NCI-H2107 (cell line): Measurements from ENCODE around the gene SLC9A1.

ENCODE experiments used
- DNase-seq: peaks from one replicate; lab custom pipeline; 2025; lab: John Stamatoyannopoulos, UW

Gene SLC9A1

GRCh38 chr1:27150641-27151040 lies 4.3 kb downstream of the SLC9A1 start:
- DNase-seq: no peak

GRCh38 chr1:27150183-27150582 lies 4.7 kb downstream of the SLC9A1 start:
- DNase-seq: no peak

DNA sequence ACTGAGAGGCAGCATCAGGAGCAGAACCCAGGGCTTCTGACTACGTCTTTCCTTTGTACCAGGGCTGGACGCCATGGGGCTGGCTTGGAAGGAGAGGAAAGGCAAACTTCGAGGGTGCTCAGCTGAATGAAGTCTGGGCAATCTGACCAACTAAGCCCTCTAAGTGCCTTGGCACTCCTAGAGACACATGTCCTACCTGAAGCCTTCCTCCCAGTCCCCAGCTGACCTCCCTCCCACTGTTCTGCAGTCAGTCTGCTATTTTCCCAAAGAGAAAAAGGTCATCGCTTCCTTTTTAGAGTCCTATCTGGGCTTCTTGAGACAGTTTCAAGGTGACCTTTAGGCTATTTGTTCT lies 5.2 kb downstream of the SLC9A1 start:
- no peak for DNase-seq

DNA sequence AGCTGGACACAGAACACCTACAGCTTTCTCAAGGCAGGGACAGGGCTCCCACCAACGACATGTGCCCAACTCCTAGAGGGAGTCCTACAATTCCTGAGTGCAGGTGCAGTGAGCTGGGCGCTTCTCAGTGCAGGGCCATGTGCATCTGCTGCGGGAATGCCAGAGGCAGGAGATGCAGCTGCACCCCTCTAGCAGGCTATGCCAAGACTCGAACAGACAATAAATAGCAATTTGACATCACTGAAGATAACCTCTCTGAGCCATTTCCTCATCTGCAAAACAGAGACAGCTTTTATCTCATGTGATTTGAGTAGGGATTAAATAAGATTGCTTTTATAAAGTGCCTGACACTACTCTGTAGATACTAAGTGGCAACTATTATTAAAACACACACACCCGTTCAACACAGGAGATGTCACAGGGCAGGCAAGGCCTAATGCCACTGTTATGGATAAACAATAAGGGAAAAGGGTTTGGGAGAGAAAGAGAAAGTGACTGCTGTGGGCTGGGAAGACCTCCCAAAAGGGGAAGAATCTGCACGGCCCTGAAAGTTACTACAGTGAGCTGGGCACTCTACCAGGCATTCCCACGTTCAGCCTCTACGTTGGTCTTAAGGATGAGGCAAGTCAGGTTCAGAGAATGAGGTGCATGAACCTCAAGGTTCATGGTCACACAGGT lies 5.7 kb downstream of the SLC9A1 start:
- no peak for DNase-seq

DNA sequence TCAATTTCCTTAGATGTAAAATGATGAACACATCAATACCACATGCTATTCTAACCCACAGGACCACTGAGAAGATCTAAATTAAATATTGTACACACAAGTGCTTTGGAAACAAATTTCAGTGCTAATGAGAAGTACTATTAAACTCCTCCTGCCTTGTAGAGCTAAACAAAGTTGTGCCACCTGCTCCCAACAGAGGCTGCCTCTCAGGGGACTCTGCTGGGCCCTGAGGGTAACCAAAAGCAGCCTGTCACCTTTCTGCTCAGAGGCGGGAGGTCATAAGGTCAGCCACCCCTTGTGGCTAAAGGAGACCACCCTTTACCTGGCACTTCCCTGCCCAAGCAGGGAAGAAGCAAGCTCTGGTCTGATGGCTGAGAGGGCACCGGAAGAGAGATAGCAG lies 6.3 kb downstream of the SLC9A1 start:
- DNase-seq: no peak

- no peak for DNase-seq
Observed at GRCh38 chr1:27147842-27148518, 6.9 kb downstream of the SLC9A1 start.

- no peak for DNase-seq
Observed at GRCh38 chr1:27145934-27146354, 9.0 kb downstream of the SLC9A1 start.

DNA sequence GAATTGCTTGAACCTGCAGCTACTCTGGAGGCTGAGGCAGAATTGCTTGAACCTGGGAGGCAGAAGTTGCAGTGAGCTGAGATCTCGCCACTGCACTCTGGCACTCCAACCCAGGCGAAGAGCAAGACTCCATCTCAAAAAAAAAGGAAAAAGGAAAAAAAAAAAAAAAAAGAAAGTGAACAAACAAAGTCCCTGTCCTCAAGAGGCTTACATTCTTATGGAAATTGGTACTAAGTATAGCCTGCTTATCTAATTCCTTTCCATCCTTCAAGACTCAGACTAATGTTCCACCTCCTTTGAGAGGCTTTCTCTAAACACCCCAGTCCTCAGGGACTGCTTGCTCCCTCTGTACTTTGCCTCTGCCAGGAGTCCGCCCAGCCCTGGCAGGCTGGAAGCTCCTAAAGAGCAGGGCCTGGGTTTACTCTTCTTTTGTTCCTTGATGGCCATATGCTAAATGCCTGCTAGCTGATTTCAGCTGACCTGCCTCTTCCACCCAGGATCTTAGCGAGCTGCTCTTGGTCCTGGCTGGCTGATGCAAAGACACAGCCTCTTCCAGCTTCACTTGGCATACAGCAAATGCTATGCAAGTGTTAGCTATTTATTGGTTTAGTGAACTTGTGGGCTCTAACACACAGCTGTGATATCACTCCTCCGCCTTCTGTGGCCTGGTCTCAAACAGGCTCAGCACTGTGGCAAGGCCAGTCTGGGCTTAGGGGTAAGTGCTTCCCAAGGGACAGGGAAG lies 9.8 kb downstream of the SLC9A1 start:
- no peak for DNase-seq

GRCh38 chr1:27144049-27144748 lies 10.7 kb downstream of the SLC9A1 start:
- no peak for DNase-seq

DNA sequence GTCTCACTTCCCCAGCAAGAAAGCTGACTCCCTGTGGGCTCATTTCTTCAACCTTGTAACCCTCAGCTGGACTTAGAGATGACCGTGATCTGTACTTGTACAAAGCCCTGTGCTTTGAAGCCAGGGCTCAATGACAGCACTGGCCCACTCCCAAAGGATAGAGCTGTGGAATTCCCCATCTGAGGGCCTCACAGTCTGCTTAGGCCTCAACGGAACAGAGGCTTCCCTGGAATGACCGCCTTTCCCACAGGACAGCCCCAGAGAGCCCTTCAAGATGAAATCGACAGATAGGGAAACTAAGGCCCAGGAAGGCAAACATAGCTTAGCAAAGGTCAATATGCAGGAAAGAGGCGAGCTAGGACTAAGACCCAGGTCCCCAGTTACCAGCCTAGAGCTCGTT lies 11.5 kb downstream of the SLC9A1 start:
- no peak for DNase-seq

DNA sequence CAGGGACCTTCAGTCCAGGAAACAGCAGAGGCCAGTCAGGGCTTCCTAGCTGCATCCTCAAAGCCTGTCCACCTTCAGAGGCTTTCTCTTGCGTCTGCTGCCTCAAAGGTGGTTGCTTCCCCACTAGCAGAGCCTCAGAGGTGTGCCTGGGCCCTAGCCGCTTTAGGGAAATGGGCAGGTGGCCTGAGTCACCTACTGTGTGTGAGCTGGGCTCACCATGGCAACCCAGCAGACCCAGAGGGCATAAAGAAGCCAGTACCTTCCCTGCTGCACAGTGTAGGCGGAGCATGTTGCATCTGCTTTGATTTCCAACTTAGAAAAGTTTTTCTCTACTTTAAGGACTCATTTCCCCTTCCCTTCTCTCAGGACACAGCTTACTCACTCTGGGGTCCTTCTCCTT lies 12.5 kb downstream of the SLC9A1 start:
- no peak for DNase-seq

DNA sequence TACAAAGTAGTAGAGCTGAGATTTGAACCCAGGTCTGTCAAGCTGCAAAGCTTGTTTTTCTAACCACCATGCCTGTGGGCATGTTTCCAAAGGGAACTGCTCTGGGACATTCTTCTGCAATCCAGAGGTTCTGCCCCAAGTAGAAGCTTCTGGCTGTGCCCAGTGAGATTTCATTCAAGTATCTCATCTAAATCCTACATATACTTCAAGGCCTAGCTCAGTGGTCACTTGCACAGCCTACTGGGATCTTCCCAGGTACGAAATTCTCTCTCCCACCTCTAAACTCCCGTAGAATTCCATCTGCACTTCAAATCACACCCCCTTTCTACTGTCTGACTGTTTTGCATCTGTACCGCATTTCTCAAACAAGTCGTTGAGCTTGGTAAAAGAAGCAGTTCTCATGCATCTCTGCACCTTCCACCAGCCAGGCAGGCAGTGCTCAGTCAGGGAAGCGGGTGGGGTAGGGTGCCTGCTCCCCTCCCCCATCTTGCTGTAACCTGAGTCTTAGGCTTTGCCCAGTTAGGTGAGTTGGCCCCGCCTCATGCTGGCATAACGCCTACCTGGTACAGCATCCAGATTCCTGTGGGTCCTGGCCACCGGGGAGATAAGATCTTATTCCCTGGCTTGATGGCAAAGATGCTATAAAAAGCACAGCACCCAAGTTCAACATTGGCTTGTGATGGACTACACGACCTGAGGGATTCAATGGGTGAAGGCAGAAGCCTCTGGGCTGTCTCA lies 13.5 kb downstream of the SLC9A1 start:
- DNase-seq: peak; percentile 94

DNA sequence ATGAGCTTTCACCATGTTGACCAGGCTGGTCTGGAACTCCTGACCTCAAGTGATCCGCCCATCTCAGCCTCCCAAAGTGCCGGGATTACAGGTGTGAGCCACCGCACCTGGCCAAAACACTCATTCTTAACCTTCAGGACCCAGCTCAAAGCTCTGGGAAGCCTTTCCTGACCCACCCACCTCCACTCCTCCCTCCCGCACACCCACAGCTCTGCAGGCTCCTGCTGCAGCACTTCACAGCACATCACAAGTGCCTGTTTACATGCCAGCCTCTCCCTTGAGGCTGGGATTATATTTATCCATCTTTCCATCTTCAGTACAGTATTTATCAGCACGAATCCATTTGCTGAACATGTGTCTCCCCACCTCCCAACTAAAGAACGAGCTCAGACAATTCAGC lies 14.9 kb downstream of the SLC9A1 start:
- peak; percentile 53 for DNase-seq

- DNase-seq: no peak
Observed at GRCh38 chr1:27138927-27139326, 16.0 kb downstream of the SLC9A1 start.

GRCh38 chr1:27138368-27138767 lies 16.6 kb downstream of the SLC9A1 start:
- DNase-seq: no peak

DNA sequence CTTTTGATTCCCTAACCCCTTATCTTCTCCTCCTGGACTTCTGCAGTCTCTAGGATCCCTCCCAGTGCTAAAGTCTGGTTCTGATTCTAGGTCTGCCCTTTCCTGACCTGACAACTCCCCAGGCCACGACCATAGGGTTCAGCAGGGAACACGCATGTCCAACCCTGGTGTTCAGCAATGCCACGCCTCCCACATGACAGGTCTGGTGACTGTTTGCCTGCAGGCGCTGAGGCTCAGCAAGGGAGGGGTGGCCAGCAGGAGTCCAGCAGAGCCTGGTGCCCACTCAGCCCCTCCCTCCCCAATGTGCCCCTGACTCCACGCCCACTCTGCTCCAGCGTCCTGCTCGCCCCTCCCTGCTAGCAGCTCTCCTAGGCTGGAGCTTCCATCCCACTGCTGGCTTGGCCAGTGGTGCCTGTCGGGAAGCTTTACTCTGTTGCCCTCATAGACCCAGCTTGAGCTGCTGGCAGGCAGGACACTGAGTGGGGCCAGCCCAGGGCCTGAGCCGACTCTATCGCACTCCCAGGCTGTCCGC lies 17.3 kb downstream of the SLC9A1 start:
- no peak for DNase-seq

GRCh38 chr1:27136998-27137542 lies 17.9 kb downstream of the SLC9A1 start:
- no peak for DNase-seq

GRCh38 chr1:27136236-27136551 lies 18.7 kb downstream of the SLC9A1 start:
- no peak for DNase-seq

- no peak for DNase-seq
Observed at GRCh38 chr1:27135541-27136235, 19.2 kb downstream of the SLC9A1 start.

DNA sequence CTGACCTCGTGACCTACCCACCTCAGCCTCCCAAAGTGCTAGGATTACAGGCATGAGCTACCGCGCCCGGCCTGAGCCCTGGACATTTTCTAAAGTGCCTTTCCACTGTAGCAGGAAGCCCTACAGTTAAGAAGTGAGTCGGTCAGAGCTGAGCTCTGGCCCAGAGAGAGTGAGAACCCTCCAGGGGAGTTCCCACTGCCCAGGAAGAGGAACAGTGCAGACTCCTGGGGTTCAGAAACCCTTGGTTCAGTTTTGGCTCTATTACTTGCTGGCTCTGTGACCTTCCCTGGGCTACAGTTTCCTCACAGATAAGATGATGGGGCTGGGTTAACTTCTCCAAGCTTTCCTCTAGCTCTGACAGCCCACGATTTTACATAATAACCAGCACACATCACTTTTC lies 20.9 kb downstream of the SLC9A1 start:
- DNase-seq: no peak

GRCh38 chr1:27133158-27133557 lies 21.8 kb downstream of the SLC9A1 start:
- no peak for DNase-seq
